OCI-LY3 (cell line): ENCODE results near the gene ARHGAP28.

Experiments used
- CTCF ChIP-seq: fragments of 200-600, 300-600 bp; sonication (generic); IDR thresholded peaks from 2 replicates; pipeline ENCODE4 v1.5.1; 2014; ENCODE audit warnings: antibody characterized with exemption, low read length, low read depth
- EZH2phosphoT487 ChIP-seq: fragments of 200-600 bp; shearing (Covaris generic); IDR thresholded peaks from 2 replicates; pipeline ENCODE4 v1.6.1; 2018; ENCODE audit warnings: antibody characterized with exemption, mixed run types, low read depth

- TF ChIP-seq CTCF (no peak), EZH2phosphoT487 (no peak)
Observed at GRCh38 chr18:6681331-6681875, 48.1 kb upstream of the ARHGAP28 start.
